GM12878 (cell line): Measurements from ENCODE around the gene RAB2B. TPM values are rescaled to one million over a fixed set of nuclear protein-coding genes. Genes with fewer than 3 reads are reported as not detected.

Source experiments
- ASH2L ChIP-seq: fragments of 300-600, 200-600 bp; sonication (generic); IDR thresholded peaks from 2 replicates; pipeline ENCODE4 v1.6.1; 2017; ENCODE audit warnings: low read depth, mild to moderate bottlenecking, borderline replicate concordance
- BCL11A ChIP-seq: IDR thresholded peaks from 2 replicates; pipeline ENCODE4 v1.6.1; 2011; ENCODE audit warnings: low read depth, low read length
- CEBPB ChIP-seq, 2 experiments: fragments of 150-350 bp in 1 of 2; IDR thresholded peaks; 2 replicates each; pipeline ENCODE4 v1.6.1; 2012 to 2014; ENCODE audit warnings: low read depth in 2 of 2, low read length in 2 of 2, borderline replicate concordance in 1 of 2, inconsistent platforms in 1 of 2
- HCFC1 ChIP-seq: fragments of 150-350 bp; IDR thresholded peaks from 2 replicates; pipeline ENCODE4 v1.6.1; 2014; ENCODE audit warnings: low read length
- IKZF1 ChIP-seq: fragments of 450-650 bp; conservative IDR thresholded peaks from 2 replicates; pipeline ENCODE4 v1.6.1; 2017; ENCODE audit warnings: antibody characterized with exemption, mild to moderate bottlenecking
- JUNB ChIP-seq: IDR thresholded peaks from 2 replicates; pipeline ENCODE4 v1.6.1; 2016; ENCODE audit warnings: antibody characterized with exemption, mild to moderate bottlenecking
- MEF2A ChIP-seq: IDR thresholded peaks from 2 replicates; pipeline ENCODE4 v1.6.1; 2011; ENCODE audit warnings: low read depth, mild to moderate bottlenecking, low read length, moderate library complexity; ENCODE audit not compliant: insufficient read depth
- MXI1 ChIP-seq: fragments of 150-350 bp; IDR thresholded peaks from 2 replicates; pipeline ENCODE4 v1.6.1; 2011; ENCODE audit warnings: low read depth, mild to moderate bottlenecking, inconsistent platforms, low read length, improper control_type of control experiment
- PAX8 ChIP-seq: fragments of 450-650 bp; IDR thresholded peaks from 2 replicates; pipeline ENCODE4 v1.6.1; 2017; ENCODE audit warnings: mild to moderate bottlenecking, moderate library complexity
- POLR2AphosphoS2 ChIP-seq: IDR thresholded peaks from 2 replicates; pipeline ENCODE4 v1.6.1; 2011; ENCODE audit warnings: low read depth, mild to moderate bottlenecking, low read length, improper control_type of control experiment, moderate library complexity
- POLR2AphosphoS5 ChIP-seq: IDR thresholded peaks from 2 replicates; pipeline ENCODE4 v1.6.1; 2011; ENCODE audit warnings: mild to moderate bottlenecking, low read length, inconsistent platforms
- RFX5 ChIP-seq: IDR thresholded peaks from 2 replicates; pipeline ENCODE4 v1.6.1; 2011; ENCODE audit warnings: low read depth, low read length, improper control_type of control experiment
- RUNX3 ChIP-seq: IDR thresholded peaks from 2 replicates; pipeline ENCODE4 v1.6.1; 2012; ENCODE audit warnings: low read length, inconsistent platforms
- SPI1 ChIP-seq: IDR thresholded peaks from 2 replicates; pipeline ENCODE4 v1.6.1; 2011; ENCODE audit warnings: low read depth, mild to moderate bottlenecking, low read length, moderate library complexity, borderline replicate concordance; ENCODE audit not compliant: insufficient read depth
- SREBF2 ChIP-seq: IDR thresholded peaks from 2 replicates; pipeline ENCODE4 v1.6.1; 2012; ENCODE audit warnings: mild to moderate bottlenecking, low read length
- ZNF24 ChIP-seq: fragments of 450-650 bp; IDR thresholded peaks from 2 replicates; pipeline ENCODE4 v1.6.1; 2017; ENCODE audit warnings: antibody characterized with exemption, mild to moderate bottlenecking
- polyA plus RNA-seq, 11 experiments: library from polyadenylated mRNA; depleted of rRNA in 4 of 11; unstranded in 6 of 11; stranded (reverse) in 5 of 11; fragments of >200 nt; fragmentation: Nextera tagmentation in 4 of 11; fragmentation: Illumina TruSeq in 1 of 11; extraction: Ambion mirVana in 4 of 11; extraction: Trizol in 1 of 11; gene quantifications; 1 replicate in 1 of 11; 2 replicates in 10 of 11; pipeline versions ENCODE4 v1.2.1 to v1.2.3, GENCODE V29; 2011 to 2016; ENCODE audit warnings: inconsistent platforms in 2 of 11, missing spikeins in 2 of 11, low read depth in 1 of 11
- total RNA-seq, 4 experiments: library from RNA; depleted of rRNA in 3 of 4; stranded (reverse); fragments of >200 nt in 3 of 4; fragmentation: Illumina TruSeq in 1 of 4; extraction: Trizol in 1 of 4; gene quantifications; 2 replicates each; pipeline versions ENCODE4 v1.2.1 to v1.2.3, GENCODE V29; 2013 to 2021
- TF ChIP-seq, protein P1 (sequence below): IDR thresholded peaks from 2 replicates; pipeline ENCODE4 v1.6.1; 2012; ENCODE audit warnings: low read length, inconsistent platforms
- TF ChIP-seq, protein P2 (sequence below): fragments of 450-650 bp; IDR thresholded peaks from 2 replicates; pipeline ENCODE4 v1.6.1; 2017; ENCODE audit warnings: mild to moderate bottlenecking, moderate library complexity
- TF ChIP-seq, protein P3 (sequence below): IDR thresholded peaks from 2 replicates; pipeline ENCODE4 v1.6.1; 2011; ENCODE audit warnings: borderline replicate concordance, low read depth, mild to moderate bottlenecking, moderate library complexity, mixed read lengths, low read length; ENCODE audit not compliant: insufficient read depth; ENCODE audit errors: extremely low read length
- TF ChIP-seq, protein P4 (sequence below): fragments of 450-650 bp; IDR thresholded peaks from 2 replicates; pipeline ENCODE4 v1.6.1; 2017; ENCODE audit warnings: mild to moderate bottlenecking, low read depth, inconsistent platforms; ENCODE audit not compliant: poor library complexity, severe bottlenecking

RAB2B gene
- total and polyA plus RNA-seq, 10 of the 15 experiments (the other 5 are each of a cell fraction or from before 2014, with no cell fraction given): 5.6 to 45.1 (median 12.5) TPM

DNA sequence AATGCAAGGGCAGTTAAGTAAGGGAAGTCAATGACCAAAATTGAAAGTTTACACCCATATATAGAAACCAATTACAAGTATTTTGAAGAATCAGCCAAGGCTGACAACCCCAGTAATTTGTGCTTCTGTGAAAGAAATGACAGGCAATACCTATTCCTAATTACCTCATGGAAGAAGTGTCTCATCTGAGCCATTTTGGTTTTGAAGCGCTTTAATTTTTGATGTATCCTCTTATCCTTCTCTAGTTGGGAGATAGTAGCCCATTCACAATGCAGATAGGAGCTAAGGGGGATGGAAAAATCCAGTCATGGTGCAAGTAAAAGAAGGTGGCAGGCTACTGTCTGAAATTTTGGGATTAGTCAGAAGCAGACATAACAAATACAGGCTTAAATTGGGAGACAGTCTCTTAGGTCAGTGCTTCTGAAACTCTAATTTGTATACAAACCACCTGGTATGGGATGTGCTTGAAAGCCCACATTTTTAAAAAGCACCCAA lies 62.6 kb downstream of the RAB2B start (continued):
- TF ChIP-seq POLR2AphosphoS2: no peak
- peak; percentile 60; the same call in 1 of the 2 replicates for TF ChIP-seq ZNF24
- no peak for TF ChIP-seq RFX5
- TF ChIP-seq ASH2L: no peak
- 0 out of 2 replicates have a peak, but pooled peaks have one; percentile 48 for TF ChIP-seq PAX8
- TF ChIP-seq SREBF2: no peak
- TF ChIP-seq IKZF1: peak; percentile 52; the same call in 1 of the 2 replicates
- peak; percentile 86 for TF ChIP-seq JUNB
- TF ChIP-seq MEF2A: peak; percentile 74
- TF ChIP-seq, protein P1, sequence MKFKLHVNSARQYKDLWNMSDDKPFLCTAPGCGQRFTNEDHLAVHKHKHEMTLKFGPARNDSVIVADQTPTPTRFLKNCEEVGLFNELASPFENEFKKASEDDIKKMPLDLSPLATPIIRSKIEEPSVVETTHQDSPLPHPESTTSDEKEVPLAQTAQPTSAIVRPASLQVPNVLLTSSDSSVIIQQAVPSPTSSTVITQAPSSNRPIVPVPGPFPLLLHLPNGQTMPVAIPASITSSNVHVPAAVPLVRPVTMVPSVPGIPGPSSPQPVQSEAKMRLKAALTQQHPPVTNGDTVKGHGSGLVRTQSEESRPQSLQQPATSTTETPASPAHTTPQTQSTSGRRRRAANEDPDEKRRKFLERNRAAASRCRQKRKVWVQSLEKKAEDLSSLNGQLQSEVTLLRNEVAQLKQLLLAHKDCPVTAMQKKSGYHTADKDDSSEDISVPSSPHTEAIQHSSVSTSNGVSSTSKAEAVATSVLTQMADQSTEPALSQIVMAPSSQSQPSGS: peak; percentile 37; the same call in 1 of the 2 replicates
- no peak for TF ChIP-seq POLR2AphosphoS5
- TF ChIP-seq BCL11A: peak; percentile 67; the same call in 1 of the 2 replicates
- TF ChIP-seq MXI1: no peak
- TF ChIP-seq HCFC1: no peak
- TF ChIP-seq SPI1: no peak
- TF ChIP-seq, protein P2, sequence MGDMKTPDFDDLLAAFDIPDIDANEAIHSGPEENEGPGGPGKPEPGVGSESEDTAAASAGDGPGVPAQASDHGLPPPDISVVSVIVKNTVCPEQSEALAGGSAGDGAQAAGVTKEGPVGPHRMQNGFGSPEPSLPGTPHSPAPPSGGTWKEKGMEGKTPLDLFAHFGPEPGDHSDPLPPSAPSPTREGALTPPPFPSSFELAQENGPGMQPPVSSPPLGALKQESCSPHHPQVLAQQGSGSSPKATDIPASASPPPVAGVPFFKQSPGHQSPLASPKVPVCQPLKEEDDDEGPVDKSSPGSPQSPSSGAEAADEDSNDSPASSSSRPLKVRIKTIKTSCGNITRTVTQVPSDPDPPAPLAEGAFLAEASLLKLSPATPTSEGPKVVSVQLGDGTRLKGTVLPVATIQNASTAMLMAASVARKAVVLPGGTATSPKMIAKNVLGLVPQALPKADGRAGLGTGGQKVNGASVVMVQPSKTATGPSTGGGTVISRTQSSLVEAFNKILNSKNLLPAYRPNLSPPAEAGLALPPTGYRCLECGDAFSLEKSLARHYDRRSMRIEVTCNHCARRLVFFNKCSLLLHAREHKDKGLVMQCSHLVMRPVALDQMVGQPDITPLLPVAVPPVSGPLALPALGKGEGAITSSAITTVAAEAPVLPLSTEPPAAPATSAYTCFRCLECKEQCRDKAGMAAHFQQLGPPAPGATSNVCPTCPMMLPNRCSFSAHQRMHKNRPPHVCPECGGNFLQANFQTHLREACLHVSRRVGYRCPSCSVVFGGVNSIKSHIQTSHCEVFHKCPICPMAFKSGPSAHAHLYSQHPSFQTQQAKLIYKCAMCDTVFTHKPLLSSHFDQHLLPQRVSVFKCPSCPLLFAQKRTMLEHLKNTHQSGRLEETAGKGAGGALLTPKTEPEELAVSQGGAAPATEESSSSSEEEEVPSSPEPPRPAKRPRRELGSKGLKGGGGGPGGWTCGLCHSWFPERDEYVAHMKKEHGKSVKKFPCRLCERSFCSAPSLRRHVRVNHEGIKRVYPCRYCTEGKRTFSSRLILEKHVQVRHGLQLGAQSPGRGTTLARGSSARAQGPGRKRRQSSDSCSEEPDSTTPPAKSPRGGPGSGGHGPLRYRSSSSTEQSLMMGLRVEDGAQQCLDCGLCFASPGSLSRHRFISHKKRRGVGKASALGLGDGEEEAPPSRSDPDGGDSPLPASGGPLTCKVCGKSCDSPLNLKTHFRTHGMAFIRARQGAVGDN: peak; percentile 41; the same call in 1 of the 2 replicates
- TF ChIP-seq, protein P3, sequence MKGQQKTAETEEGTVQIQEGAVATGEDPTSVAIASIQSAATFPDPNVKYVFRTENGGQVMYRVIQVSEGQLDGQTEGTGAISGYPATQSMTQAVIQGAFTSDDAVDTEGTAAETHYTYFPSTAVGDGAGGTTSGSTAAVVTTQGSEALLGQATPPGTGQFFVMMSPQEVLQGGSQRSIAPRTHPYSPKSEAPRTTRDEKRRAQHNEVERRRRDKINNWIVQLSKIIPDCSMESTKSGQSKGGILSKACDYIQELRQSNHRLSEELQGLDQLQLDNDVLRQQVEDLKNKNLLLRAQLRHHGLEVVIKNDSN: no peak
- TF ChIP-seq RUNX3: peak; percentile 46; the same call in 1 of the 2 replicates
- no peak for TF ChIP-seq CEBPB (IDR thresholded peaks at IDR 0.05; ENCODE audit: borderline replicate concordance in 1 of 2, low read depth in 2 of 2, low read length in 2 of 2)
- TF ChIP-seq, protein P4, sequence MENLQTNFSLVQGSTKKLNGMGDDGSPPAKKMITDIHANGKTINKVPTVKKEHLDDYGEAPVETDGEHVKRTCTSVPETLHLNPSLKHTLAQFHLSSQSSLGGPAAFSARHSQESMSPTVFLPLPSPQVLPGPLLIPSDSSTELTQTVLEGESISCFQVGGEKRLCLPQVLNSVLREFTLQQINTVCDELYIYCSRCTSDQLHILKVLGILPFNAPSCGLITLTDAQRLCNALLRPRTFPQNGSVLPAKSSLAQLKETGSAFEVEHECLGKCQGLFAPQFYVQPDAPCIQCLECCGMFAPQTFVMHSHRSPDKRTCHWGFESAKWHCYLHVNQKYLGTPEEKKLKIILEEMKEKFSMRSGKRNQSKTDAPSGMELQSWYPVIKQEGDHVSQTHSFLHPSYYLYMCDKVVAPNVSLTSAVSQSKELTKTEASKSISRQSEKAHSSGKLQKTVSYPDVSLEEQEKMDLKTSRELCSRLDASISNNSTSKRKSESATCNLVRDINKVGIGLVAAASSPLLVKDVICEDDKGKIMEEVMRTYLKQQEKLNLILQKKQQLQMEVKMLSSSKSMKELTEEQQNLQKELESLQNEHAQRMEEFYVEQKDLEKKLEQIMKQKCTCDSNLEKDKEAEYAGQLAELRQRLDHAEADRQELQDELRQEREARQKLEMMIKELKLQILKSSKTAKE: peak; percentile 69
